NAMALWA (cell line): ENCODE measurements around the gene EDC4.
A peak's percentile ranks its signal among the peaks of the same experiment; 100 is the strongest.
"Not testable (repeated sequence)": the region's sequence is repeated elsewhere in the genome, so short reads cannot be mapped to it uniquely, and the experiment has no call there.

Experiments
- DNase-seq: peaks from one replicate; pipeline ENCODE4 v3.0.0-alpha.2; 2015; ENCODE audit warnings: low spot score

EDC4 gene

GRCh38 chr16:67847064-67847861 lies 25.6 kb upstream of the EDC4 start, which contains the start of gene CENPT:
Gene CENPT, minus strand, starts transcription at chr16:67847693. Its CDS starts 13,834 bp downstream, at chr16:67833859.
- peak; percentile 27 for DNase-seq

- DNase-seq, result no peak
Observed at GRCh38 chr16:67848118-67848517, 24.7 kb upstream of the EDC4 start.

GRCh38 chr16:67853670-67854069 lies 19.2 kb upstream of the EDC4 start:
- no peak for DNase-seq

- DNase-seq, result no peak
Observed at GRCh38 chr16:67855789-67856188, 17.1 kb upstream of the EDC4 start.

- DNase-seq, result no peak
Observed at GRCh38 chr16:67856927-67857546, 15.8 kb upstream of the EDC4 start.

- no peak for DNase-seq
Observed at GRCh38 chr16:67857547-67858233, 15.2 kb upstream of the EDC4 start.

GRCh38 chr16:67858500-67858899 lies 14.4 kb upstream of the EDC4 start:
- DNase-seq, result no peak

- DNase-seq, result no peak
Observed at GRCh38 chr16:67860589-67861398, 12.1 kb upstream of the EDC4 start.

GRCh38 chr16:67861877-67862276 lies 11.0 kb upstream of the EDC4 start:
- DNase-seq, result no peak

- DNase-seq, result no peak
Observed at GRCh38 chr16:67862623-67863583, 9.9 kb upstream of the EDC4 start.

- DNase-seq, result not testable (repeated sequence)
Observed at GRCh38 chr16:67864044-67864443, 8.8 kb upstream of the EDC4 start.

- DNase-seq, result no peak
Observed at GRCh38 chr16:67864594-67864993, 8.3 kb upstream of the EDC4 start.

GRCh38 chr16:67865318-67865717 lies 7.5 kb upstream of the EDC4 start:
- DNase-seq, result peak; percentile 36

- DNase-seq, result no peak
Observed at GRCh38 chr16:67868290-67868689, 4.6 kb upstream of the EDC4 start.

- DNase-seq, result no peak
Observed at GRCh38 chr16:67869653-67870052, 3.2 kb upstream of the EDC4 start.

- no peak for DNase-seq
Observed at GRCh38 chr16:67871256-67871655, 1.6 kb upstream of the EDC4 start.

GRCh38 chr16:67872131-67872630 lies 671 bp upstream of the EDC4 start:
- no peak for DNase-seq

- DNase-seq, result no peak
Observed at GRCh38 chr16:67873435-67874370, 851 bp downstream of the EDC4 start.

GRCh38 chr16:67874372-67874771 lies 1.5 kb downstream of the EDC4 start:
- no peak for DNase-seq

GRCh38 chr16:67877064-67877463 lies 4.2 kb downstream of the EDC4 start:
- no peak for DNase-seq
